Measurements from ENCODE around the gene SENP5.

GRCh38 chr3:196949285-196949619 is 81.5 kb downstream of the SENP5 start:
- TF ChIP-seq, protein P1, sequence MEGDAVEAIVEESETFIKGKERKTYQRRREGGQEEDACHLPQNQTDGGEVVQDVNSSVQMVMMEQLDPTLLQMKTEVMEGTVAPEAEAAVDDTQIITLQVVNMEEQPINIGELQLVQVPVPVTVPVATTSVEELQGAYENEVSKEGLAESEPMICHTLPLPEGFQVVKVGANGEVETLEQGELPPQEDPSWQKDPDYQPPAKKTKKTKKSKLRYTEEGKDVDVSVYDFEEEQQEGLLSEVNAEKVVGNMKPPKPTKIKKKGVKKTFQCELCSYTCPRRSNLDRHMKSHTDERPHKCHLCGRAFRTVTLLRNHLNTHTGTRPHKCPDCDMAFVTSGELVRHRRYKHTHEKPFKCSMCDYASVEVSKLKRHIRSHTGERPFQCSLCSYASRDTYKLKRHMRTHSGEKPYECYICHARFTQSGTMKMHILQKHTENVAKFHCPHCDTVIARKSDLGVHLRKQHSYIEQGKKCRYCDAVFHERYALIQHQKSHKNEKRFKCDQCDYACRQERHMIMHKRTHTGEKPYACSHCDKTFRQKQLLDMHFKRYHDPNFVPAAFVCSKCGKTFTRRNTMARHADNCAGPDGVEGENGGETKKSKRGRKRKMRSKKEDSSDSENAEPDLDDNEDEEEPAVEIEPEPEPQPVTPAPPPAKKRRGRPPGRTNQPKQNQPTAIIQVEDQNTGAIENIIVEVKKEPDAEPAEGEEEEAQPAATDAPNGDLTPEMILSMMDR (conservative IDR thresholded peaks at IDR 0.05): no peak
- TF ChIP-seq EZH2 (IDR thresholded peaks at IDR 0.05; ENCODE audit: low read depth): no peak
